Fibroblast of skin of scalp (primary cell): ENCODE data around the gene TBXAS1.
A peak's percentile ranks its signal among the peaks of the same experiment; 100 is the strongest.

ENCODE experiments used
- DNase-seq: peaks from one replicate; pipeline ENCODE4 v3.0.0-alpha.2; 2013

The TBXAS1 gene

GRCh38 chr7:139855498-139856270 lies 26.6 kb downstream of the TBXAS1 start:
- DNase-seq: no peak

GRCh38 chr7:139857791-139858190 lies 28.7 kb downstream of the TBXAS1 start:
- DNase-seq: no peak

DNA sequence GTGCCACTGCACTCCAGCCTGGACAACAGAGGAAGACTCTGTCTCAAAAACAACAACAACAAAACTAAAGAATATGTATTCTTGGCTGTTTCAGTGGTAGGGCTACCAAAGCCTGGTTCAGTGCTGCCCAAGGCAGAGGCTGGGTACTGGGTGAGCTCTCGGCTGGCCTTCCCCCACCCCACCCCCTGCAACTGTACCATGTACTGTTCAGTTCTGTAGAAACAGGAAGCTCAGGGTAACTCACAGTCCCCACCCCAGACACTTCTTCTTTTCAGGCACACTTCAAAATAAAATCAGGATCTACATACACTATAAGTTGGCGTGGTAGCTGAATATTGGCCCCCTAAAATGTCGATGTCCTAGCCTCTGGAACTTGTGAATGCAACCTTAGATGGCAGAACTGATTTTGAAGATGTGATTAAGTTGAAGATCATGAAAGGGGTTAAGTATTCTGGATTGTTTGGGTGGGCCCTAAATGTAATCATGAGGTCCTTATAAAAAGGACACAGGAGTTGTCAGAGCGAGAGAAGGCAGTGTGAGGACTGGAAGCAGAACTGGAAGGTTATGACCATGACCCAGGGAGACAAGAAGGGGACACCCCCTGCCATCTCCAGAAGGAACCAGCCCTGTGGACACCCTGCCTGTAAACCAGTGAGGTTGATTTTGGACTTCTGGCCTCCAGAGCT lies 31.2 kb downstream of the TBXAS1 start:
- no peak for DNase-seq

- no peak for DNase-seq
These were observed 32.7 kb downstream of the TBXAS1 start for GRCh38 chr7:139861803-139862202.

GRCh38 chr7:139866047-139866837 lies 37.2 kb downstream of the TBXAS1 start:
- no peak for DNase-seq

DNA sequence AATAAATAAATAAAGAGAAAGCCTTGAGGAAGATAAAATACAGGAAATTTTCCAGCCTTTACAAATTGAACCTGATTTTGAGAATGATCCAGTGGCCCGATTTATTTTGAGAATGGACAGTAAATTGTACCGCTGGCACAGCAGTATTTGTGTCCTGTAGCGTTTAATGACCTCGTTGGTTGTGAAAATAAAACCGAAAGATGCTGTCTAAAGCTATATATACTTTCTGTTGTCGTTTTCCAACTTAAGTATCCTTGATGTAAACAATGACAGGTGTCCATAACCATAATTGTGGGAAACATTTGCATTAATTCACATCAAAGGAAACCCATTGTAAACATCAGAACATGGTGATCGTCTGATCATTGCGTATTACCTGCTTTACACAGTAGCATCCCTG lies 38.8 kb downstream of the TBXAS1 start:
- DNase-seq: no peak

DNA sequence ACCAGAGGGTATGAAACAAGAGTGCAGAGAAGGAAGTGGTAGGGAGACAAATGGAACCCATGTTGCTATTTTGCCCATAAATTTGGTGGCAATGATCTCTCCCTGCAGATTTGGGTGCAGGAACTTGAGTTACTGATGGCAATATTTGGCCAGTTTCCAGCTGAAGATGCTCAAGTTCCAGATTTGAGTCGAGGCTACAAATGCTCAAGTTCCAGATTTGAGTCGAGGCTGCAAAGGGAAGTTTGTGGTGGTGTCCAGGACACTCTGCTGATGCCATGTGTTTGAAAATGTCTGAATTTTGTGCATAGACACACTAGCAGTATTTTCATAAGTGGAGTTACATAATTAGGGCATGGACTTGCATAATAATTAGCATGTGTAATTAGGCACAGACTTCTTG lies 40.8 kb downstream of the TBXAS1 start:
- no peak for DNase-seq

DNA sequence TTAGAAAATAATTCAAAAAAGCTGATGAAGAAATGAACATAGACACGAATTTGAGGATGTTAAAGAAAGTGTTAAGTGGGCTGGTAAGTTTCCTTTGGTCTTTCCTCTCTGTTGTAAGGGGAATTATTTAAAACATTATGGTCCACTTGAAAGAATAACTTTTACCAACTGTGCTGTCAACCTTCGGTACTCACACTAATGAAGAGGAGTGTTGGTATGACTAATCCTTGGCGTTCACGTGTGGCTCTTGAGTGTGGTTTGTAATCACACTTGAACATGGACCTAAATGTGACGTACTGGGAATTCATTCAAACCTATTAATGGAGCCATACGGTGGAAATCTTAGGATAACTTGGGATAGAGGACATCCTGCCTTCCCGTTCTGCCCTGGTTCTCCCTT lies 41.3 kb downstream of the TBXAS1 start:
- no peak for DNase-seq

DNA sequence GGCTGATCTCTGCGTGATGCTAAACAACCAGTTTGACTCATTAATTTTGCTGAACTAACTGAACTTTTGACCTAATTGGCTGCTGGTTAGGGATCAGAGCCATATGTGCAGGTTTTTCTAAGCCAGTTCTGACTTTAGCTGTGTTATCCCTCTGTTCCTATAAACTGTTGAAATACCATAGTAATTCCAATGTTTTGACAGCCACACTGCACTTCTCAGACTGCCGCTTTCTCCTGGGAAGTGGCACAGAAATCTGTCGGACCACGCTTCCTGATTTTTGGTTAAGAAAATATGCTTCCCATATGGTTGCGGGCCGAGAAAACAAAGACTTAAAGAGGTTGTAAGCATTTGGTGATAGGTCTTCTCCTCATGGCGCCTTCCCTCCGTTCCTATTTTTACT lies 42.3 kb downstream of the TBXAS1 start:
- DNase-seq: peak; percentile 66

DNA sequence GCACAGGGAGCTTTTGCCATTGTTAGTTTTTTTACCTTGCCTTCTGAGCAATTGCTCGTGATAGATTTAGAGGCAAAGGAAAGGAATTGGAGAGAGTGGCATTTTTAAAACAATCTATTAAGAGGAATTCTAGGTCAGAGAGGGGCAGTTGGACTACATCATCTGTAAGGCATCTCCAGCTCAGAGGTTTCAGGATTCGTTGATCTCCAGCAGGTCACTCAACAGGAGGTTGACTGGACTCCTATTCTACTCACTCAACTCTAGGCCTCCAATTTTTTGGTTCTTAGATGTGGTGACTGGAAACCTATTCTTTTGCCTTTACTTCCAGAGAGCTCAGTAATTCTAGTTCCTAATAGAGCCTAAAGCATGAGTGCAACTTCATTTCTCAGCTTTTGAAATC lies 42.8 kb downstream of the TBXAS1 start:
- DNase-seq: peak; percentile 22

GRCh38 chr7:139873593-139874301 lies 44.7 kb downstream of the TBXAS1 start:
- no peak for DNase-seq

DNA sequence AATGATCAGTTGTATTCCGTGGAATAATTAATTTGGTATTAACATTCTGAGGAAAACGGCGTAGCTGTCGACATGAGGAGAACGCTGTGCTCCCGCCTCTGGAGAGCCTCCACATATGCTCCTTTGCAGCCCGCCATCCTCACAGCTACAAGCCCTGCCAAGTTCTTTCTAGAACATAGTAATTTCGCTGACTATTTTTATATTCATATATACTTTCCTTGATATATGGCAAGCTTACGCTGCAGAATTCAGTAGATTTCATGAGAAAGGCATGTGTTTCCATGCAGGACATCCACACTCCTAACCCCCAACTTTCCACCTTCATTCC lies 45.2 kb downstream of the TBXAS1 start:
- DNase-seq: no peak

- DNase-seq: no peak
These were observed 46.8 kb downstream of the TBXAS1 start for GRCh38 chr7:139875821-139876241.

- DNase-seq: no peak
These were observed 47.7 kb downstream of the TBXAS1 start for GRCh38 chr7:139876622-139877283.

DNA sequence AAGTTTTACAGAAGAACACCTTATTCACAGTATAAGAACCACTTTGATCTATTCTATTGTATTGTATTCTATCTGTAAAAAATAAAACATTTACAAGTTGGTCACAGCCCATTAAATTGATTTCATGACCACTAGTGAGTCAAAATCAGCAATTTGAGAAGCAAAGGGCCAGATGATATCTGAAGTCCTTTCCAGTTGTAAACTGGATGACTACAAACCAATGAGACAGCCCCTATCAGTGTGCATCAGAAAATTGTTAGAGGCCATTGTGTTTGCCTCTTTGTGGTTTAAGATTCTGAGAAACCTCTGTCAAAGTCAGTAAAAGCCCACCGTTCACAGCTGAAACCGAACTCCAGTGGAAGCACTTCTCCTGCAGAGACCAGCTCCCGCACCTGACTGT lies 54.8 kb downstream of the TBXAS1 start:
- DNase-seq: no peak

DNA sequence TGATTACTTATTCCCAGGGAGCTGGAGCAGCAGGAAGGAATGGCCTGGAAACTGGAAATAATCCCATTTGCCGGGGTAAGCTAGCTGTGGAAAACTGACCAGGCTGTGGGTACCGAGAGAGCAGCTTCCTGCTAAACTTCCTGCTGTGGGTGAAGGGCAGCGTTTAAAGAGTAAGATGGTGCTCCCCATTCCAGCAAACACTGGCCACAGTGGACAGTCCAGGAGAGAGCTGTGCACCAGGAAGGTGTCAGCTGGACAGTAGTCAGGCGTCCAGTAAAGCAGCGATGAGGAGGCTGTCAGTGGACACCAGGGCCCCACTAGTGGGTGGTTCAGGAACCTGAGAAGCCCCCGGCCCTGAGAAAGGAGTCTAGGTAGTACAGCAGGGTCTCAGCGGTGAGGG lies 55.4 kb downstream of the TBXAS1 start:
- no peak for DNase-seq

DNA sequence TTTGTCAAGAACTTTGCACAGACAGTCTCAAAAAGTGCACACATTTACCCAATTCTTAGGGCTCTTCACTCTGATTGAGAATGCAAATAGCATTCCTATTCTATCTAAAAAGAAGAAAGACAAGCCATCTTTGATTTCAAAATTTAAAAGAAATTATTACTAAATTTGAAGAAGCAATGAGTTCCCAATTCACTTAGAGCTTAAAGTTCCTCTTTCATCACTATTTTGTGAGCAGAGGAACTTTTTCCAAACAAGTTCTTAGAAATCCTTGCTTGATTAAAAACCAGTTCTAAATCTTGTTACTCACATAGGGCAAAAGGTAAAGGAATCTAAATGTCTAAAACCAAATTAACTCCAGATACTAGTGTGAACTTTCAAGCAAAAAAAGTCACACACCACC lies 56.4 kb downstream of the TBXAS1 start:
- no peak for DNase-seq

DNA sequence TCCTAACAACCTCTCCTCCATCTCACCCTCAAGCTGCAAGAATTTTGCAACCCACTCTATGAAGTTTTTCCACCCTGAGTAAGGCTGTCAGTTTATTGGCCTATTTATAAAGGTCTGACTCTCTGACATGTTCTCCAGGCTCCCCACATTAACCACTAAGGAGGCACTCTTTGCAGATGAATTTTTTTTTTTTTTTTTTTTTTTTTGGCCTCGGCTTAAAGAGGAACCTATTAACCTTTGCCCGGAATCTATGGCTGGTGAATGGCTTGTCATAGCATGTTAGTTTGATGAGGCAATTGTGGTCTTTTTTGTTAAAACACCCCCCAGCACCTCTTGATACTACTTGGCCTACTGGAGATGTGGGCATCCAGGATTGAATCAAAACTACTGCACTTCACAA lies 57.1 kb downstream of the TBXAS1 start:
- DNase-seq: no peak

DNA sequence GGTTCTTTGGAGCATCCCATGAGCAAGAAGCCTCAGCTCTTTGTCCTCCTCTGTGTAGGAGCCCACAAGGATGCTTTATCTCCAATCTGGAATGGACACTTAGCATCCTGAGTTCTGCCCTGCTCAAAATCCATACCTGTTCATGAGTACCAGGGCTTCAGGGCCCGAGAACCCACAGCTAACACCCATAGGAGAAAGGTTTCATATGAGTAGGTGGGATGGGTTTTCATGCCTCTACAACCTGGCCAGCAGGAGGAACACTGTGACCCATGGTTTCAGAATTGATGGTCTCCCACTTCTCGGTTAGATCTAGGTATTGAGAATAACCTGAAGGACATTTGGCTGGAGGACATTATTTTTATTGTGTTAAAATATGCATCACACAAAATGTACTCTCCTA lies 57.8 kb downstream of the TBXAS1 start:
- no peak for DNase-seq

GRCh38 chr7:139887992-139888481 lies 59.0 kb downstream of the TBXAS1 start:
- DNase-seq: no peak

DNA sequence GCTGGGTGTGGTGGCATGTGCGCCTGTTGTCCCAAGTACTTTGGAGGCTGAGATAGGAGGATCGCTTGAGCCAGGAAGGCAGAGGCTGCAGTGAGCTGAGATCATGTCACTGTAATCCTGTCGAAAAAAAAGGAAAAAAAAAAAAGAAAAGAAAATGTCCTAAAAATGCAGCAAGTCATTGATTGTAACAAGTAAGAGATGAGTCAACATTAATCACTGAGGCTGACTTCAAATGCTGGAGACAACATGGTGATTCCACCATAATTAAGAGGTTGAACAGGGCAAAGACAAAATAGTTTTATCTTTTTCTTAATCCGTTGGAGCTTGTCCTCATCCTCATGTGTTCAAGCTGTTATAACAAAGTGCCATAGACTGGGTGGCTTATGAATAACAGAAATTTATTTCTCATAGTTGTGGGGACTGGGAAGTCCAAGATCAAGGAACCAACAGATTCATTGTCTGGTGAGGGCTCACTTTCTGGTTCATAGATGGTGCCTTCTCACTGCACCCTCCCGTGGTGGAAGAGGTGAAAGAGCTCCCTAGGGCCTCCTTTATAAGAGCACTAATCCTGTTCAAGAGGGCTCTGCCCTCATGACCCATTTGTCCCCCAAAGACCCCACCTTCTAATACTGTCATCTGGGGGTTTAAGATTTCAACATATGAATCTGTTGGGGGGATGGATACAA lies 60.3 kb downstream of the TBXAS1 start:
- DNase-seq: peak; percentile 39

DNA sequence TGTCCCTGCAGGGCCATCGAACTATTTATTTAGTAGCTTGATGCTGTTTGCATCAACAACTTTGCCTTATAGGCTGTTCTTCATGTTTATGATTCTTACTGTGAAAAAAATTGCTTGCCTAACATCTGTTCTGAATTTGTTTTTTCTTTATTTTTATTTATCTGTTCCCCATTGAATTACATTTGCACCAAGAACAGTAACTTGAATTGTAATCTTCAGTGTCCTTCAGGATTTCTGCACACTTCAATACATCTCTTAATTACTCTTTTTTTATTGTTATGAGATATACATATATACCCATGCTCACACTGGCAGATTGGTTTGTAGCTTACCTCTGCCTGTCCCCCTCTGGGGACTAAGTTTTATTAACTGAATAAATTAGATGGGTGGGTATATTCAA lies 64.4 kb downstream of the TBXAS1 start:
- DNase-seq: no peak
